ENCODE data around the gene LDAF1.

- no peak for TF ChIP-seq ZNF8 (CRISPR knock-in tag; IDR thresholded peaks at IDR 0.05)
- TF ChIP-seq PATZ1 (CRISPR knock-in tag; IDR thresholded peaks at IDR 0.05; ENCODE audit: borderline replicate concordance): no peak
Measured at GRCh38 chr16:21185659-21186325, 27.3 kb downstream of the LDAF1 start.
